NB4 (cell line): ENCODE data around the gene SPINK1.

Experiments
- POLR2A ChIP-seq: IDR thresholded peaks from 2 replicates; pipeline ENCODE4 v1.6.1; 2011; ENCODE audit warnings: mild to moderate bottlenecking; ENCODE audit not compliant: insufficient read length; ENCODE audit errors: extremely low read depth
- TF ChIP-seq, protein P1 (sequence below): IDR thresholded peaks from one replicate; pipeline ENCODE4 v1.5.1; 2012; ENCODE audit warnings: low read depth, low read length

DNA sequence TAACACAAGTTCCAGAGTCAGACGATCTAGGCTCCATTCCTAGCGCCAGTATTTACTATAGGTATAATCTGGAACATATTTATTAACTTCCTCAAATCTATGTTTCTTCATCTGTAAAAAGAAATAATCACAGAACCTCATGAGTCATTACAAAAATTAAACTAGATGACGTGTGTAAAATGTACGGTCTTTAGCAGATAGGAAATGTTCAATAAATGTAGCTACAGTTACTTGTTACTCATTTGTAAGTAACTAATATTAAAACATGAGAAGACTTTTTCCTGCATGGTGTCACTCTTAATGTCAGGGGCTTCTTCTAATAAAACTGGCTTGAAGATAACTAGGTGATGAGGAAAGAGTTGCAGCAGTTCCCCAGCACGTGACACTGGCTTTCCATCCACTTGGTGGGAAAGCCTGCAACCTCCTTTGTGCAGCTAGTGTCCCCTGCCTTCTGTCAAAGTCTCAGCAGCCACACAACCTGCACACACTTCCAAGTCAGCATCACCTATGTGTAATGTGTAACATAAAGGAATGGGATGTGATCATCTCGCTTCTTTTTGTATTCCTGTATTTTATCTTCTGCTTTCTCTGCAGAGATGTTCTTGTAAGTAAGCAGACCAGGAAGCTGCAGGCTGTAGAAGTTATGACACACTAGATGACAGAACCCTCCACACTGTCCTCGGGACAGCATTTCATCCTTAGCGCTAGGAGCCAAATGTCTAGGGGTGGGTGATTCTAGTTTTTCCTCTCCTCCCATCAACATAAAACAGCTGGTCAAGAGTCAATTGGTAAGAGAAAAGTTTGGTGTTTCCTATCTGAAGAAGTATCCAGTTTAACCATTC, 47.1 kb downstream of the SPINK1 start:
- TF ChIP-seq, protein P1, sequence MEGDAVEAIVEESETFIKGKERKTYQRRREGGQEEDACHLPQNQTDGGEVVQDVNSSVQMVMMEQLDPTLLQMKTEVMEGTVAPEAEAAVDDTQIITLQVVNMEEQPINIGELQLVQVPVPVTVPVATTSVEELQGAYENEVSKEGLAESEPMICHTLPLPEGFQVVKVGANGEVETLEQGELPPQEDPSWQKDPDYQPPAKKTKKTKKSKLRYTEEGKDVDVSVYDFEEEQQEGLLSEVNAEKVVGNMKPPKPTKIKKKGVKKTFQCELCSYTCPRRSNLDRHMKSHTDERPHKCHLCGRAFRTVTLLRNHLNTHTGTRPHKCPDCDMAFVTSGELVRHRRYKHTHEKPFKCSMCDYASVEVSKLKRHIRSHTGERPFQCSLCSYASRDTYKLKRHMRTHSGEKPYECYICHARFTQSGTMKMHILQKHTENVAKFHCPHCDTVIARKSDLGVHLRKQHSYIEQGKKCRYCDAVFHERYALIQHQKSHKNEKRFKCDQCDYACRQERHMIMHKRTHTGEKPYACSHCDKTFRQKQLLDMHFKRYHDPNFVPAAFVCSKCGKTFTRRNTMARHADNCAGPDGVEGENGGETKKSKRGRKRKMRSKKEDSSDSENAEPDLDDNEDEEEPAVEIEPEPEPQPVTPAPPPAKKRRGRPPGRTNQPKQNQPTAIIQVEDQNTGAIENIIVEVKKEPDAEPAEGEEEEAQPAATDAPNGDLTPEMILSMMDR: no peak
- no peak for TF ChIP-seq POLR2A
